GM06990 (cell line): ENCODE data around the gene NXF3.
"Not testable (repeated sequence)": the region's sequence is repeated elsewhere in the genome, so short reads cannot be mapped to it uniquely, and the experiment has no call there.

Experiments
- DNase-seq: peaks from one replicate; pipeline ENCODE4 v3.0.0-alpha.2; 2011; ENCODE audit not compliant: insufficient read length; ENCODE audit errors: extremely low read depth
- H3K27me3 ChIP-seq: replicated peaks from 2 replicates; pipeline ENCODE4 v1.6.0; 2011; ENCODE audit warnings: low read length; ENCODE audit not compliant: control insufficient read depth, insufficient read depth
- H3K36me3 ChIP-seq: 2 replicates; pipeline ENCODE4 v1.5.1; 2011; ENCODE audit warnings: low read length; ENCODE audit not compliant: control insufficient read depth, insufficient read depth
- H3K4me3 ChIP-seq: replicated peaks from 2 replicates; pipeline ENCODE4 v1.5.1; 2011; ENCODE audit warnings: low read depth, mild to moderate bottlenecking, control low read depth, low read length
- TF ChIP-seq, protein P1 (sequence below): IDR thresholded peaks from 2 replicates; pipeline ENCODE4 v1.5.1; 2011; ENCODE audit warnings: low read length, control low read depth, mild to moderate bottlenecking, inconsistent platforms; ENCODE audit not compliant: insufficient read depth, poor library complexity, severe bottlenecking

The NXF3 gene, protein sequence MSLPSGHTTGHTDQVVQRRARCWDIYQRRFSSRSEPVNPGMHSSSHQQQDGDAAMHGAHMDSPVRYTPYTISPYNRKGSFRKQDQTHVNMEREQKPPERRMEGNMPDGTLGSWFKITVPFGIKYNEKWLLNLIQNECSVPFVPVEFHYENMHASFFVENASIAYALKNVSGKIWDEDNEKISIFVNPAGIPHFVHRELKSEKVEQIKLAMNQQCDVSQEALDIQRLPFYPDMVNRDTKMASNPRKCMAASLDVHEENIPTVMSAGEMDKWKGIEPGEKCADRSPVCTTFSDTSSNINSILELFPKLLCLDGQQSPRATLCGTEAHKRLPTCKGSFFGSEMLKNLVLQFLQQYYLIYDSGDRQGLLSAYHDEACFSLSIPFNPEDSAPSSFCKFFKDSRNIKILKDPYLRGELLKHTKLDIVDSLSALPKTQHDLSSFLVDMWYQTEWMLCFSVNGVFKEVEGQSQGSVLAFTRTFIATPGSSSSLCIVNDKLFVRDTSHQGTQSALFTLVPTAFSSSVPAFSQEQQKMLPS

DNA sequence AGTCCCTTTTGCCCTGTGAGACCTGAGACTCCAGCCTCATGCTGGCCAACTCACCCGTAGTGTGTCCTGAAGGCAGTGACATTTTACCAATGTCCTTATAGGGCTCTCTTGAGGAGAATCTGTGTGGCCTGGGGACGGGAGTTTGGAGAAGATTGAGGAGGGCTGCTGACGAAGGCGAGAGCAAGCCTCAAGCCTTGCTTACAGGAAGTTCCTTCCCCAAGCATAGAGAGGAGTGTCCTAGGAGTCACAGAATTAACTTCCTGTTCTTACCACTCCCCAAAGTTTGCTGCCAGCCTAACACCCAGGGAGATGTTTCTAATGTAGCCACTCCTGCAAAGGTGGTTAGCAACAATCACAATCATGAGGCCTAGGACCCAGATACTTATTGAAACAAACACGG, at the start of gene NXF3:
NXF3 (minus strand) TSS at position 202 of the 400 bp plus-strand sequence; CDS start at position 82, 120 bp downstream.
- no peaks in the 10 kb centered on the region for H3K36me3 ChIP-seq
- H3K4me3 ChIP-seq: no peak within 1 kb of the TSS
- no peak for DNase-seq
- TF ChIP-seq, protein P1, sequence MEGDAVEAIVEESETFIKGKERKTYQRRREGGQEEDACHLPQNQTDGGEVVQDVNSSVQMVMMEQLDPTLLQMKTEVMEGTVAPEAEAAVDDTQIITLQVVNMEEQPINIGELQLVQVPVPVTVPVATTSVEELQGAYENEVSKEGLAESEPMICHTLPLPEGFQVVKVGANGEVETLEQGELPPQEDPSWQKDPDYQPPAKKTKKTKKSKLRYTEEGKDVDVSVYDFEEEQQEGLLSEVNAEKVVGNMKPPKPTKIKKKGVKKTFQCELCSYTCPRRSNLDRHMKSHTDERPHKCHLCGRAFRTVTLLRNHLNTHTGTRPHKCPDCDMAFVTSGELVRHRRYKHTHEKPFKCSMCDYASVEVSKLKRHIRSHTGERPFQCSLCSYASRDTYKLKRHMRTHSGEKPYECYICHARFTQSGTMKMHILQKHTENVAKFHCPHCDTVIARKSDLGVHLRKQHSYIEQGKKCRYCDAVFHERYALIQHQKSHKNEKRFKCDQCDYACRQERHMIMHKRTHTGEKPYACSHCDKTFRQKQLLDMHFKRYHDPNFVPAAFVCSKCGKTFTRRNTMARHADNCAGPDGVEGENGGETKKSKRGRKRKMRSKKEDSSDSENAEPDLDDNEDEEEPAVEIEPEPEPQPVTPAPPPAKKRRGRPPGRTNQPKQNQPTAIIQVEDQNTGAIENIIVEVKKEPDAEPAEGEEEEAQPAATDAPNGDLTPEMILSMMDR: no peak
- H3K27me3 ChIP-seq: no peaks in the 10 kb centered on the region

DNA sequence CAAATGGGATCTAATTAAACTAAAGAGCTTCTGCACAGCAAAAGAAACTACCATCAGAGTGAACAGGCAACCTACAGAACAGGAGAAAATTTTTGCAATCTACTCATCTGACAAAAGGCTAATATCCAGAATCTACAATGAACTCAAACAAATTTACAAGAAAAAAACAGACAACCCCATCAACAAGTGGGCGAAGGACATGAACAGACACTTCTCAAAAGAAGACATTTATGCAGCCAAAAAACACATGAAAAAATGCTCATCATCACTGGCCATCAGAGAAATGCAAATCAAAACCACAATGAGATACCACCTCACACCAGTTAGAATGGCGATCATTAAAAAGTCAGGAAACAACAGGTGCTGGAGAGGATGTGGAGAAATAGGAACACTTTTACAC, 43.6 kb upstream of the NXF3 start:
- not testable (repeated sequence) for H3K4me3 ChIP-seq, H3K36me3 ChIP-seq, H3K27me3 ChIP-seq, DNase-seq

DNA sequence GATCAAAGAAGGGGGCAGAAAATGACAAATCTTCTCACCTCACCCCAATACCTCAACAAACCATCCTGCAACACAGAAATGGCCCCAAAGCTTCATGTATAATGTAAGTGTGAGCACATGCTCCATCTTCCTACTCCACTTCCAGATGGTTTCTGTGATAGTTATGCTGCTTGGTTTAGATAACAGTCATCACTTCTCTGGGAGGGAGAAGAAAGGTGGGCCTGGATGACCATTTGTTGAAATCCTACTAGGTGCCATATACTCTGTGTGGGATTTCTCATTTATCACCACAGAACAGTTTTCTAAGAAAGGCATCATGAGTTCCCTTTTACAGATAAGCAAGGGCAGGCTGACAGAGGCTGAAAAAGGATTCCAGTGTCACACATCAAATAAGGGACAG, 31.3 kb upstream of the NXF3 start:
- TF ChIP-seq, protein P1: no peak
- Histone ChIP-seq H3K36me3 (no peaks in the 10 kb centered on the region), H3K27me3 (no peaks in the 10 kb centered on the region), H3K4me3 (no peak overlapping the region)
- no peak for DNase-seq

DNA sequence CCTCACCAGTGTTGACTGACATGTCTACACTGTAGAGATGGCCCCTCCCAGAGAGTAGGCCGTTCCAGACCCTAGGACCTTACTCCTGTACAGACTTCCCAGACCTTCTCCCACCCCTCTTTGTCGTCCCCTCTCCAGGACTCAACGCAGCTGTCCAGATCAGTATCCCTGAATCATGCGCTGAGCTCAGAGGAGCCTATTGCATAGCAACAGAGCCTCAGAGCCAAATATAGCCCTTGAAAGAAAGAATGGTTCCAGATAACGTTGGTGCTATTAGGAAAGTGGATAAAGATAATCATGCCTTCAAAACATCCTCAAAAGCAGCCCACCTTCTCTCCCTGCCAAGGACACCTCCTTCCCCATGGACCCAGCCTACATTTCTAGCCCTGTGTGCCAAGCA, 27.8 kb upstream of the NXF3 start:
- DNase-seq: no peak
- no peaks in the 10 kb centered on the region for H3K36me3 ChIP-seq
- H3K4me3 ChIP-seq: no peak overlapping the region
- TF ChIP-seq, protein P1: no peak
- no peaks in the 10 kb centered on the region for H3K27me3 ChIP-seq

DNA sequence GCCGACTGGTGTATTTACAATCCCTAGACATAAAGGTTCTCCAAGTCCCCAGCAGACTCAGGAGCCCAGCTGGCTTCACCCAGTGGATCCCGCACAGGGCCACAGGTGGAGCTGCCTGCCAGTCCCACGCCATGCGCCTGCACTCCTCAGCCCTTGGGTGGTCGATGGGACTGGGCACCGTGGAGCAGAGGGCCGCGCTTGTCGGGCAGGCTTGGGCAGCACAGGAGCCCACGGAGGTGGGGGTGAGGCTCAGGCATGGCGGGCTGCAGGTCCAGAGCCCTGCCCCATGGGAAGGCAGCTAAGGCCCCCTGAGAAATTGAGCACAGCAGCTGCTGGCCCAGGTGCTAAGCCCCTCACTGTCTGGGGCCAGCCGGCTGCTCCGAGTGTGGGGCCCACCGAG, 24.0 kb upstream of the NXF3 start:
- H3K36me3 ChIP-seq, H3K4me3 ChIP-seq, DNase-seq, H3K27me3 ChIP-seq: not testable (repeated sequence)

DNA sequence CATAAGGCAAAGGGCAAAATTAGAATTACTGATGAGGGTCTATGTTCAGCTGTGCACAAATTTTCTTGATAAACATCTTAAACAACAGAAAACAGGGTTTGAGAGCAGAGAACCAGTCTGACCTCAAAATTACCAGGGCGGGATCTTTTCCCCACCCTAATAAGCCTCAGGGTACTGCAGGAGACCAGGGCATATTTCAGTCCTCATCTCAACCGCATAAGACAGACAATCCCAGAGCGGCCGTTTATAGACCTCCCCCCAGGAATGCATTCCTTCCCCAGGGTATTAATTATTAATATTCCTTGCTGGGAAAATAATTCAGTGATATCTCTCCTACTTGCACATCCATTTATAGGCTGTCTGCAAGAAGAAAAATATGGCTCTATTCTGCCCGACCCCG, 16.6 kb upstream of the NXF3 start:
- not testable (repeated sequence) for H3K36me3 ChIP-seq, H3K27me3 ChIP-seq, DNase-seq, H3K4me3 ChIP-seq

DNA sequence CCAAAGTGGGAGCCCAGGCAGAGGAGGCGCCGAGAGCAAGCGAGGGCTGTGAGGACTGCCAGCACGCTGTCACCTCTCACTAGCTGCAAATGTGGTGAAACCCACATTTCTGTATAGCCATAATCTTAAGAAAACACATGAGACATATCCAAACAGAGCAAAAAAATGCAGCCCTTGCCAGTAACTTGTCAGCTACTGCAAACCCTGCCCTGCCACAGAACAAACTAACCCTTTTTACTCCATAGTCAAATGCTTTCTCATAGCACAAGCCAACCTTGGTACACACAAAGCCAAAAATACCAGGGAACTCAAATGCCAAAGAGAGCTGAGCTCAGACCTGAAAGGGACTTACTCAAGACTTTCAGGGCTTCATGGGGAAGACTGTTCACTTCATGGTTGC, 14.9 kb upstream of the NXF3 start:
- Histone ChIP-seq H3K27me3 (no peaks in the 10 kb centered on the region), H3K4me3 (no peak overlapping the region), H3K36me3 (no peaks in the 10 kb centered on the region)
- TF ChIP-seq, protein P1: no peak
- no peak for DNase-seq

DNA sequence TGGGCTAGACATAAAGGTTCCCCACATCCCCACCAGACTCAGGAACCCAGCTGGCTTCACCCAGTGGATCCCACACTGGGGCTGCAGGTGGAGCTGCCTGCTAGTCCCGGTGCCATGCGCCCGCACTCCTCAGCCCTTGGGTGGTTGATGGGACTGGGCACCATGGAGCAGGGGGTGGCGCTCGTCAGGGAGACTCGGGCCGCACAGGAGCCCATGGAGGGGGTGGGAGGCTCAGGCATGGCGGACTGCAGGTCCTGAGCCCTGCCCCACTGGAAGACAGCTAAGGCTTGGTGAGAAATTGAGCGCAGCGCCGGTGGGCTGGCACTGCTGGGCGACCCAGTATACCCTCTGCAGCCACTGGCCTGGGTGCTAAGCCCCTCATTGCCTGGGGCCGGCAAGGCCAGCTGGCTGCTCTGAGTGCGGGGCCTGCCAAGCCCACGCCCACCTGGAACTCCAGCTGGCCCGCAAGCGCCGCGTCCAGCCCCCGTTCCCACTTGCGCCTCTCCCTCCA, 14.3 kb upstream of the NXF3 start:
- not testable (repeated sequence) for DNase-seq, H3K36me3 ChIP-seq, H3K27me3 ChIP-seq, H3K4me3 ChIP-seq

DNA sequence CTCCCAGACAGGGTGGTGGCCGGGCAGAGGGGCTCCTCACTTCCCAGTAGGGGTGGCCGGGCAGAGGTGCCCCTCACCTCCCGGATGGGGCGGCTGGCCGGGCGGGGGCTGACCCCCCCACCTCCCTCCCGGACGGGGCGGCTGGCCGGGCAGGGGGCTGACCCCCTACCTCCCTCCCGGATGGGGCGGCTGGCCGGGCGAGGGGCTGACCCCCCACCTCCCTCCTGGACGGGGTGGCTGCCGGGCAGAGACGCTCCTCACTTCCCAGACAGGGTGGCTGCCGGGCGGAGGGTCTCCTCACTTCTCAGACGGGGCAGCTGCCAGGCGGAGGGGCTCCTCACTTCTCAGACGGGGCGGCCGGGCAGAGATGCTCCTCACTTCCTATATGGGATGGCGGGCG, 11.4 kb upstream of the NXF3 start:
- not testable (repeated sequence) for DNase-seq, H3K4me3 ChIP-seq, H3K27me3 ChIP-seq, H3K36me3 ChIP-seq

DNA sequence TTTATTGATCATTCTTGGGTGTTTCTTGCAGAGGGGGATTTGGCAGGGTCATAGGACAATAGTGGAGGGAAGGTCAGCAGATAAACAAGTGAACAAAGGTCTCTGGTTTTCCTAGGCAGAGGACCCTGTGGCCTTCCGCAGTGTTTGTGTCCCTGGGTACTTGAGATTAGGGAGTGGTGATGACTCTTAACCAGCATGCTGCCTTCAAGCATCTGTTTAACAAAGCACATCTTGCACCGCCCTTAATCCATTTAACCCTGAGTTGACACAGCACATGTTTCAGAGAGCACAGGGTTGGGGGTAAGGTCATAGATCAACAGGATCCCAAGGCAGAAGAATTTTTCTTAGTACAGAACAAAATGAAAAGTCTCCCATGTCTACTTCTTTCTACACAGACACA, 10.9 kb upstream of the NXF3 start:
- not testable (repeated sequence) for H3K4me3 ChIP-seq, H3K27me3 ChIP-seq, H3K36me3 ChIP-seq, DNase-seq
